HG03565 (cell line): Measurements from ENCODE around the gene SLCO2A1.
"Not testable (repeated sequence)": the region's sequence is repeated elsewhere in the genome, so short reads cannot be mapped to it uniquely, and the experiment has no call there.

Experiments used
- ATAC-seq: cut with Tn5 transposase; IDR thresholded peaks from one replicate; pipeline ENCODE4 v1.9.1; 2021; ENCODE audit warnings: mild to moderate bottlenecking, moderate library complexity; ENCODE audit not compliant: unreplicated experiment

Gene SLCO2A1

DNA sequence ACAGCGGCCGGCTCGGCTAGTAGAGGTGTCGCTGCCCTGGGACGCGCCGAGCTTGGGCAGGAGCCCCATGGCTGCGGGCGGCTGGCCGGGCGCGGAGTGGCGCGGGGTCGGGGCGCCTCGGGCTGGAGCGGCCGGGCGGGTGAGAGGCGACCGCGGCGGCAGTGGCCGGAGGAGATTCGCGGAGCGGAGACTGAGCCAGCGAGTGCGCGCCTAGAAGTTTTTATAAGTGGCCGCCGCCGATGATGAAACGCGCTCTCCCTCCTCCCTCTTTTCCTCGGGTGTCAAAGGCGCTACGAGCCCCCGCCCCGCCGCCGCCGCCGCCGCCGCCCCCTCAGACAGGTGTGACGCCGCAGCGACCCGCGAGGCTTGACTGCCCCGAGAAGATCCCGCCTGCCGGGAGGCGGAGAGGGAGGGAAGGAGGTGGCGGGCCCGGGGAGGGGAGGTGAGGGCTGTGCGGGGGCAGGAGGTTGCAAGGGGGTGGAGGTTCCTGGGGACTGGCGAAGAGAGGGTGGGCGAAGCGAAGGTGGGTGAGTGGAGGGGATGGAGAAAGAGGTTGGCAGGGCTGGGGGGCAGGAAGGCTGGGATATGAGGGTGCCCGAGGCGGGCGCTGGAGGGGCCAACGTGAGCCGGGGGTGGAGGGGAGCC lies at the start of gene SLCO2A1:
SLCO2A1 (minus strand) TSS at position 192 of the 645 bp plus-strand sequence; CDS start at position 69, 123 bp downstream.
- no peak for ATAC-seq

DNA sequence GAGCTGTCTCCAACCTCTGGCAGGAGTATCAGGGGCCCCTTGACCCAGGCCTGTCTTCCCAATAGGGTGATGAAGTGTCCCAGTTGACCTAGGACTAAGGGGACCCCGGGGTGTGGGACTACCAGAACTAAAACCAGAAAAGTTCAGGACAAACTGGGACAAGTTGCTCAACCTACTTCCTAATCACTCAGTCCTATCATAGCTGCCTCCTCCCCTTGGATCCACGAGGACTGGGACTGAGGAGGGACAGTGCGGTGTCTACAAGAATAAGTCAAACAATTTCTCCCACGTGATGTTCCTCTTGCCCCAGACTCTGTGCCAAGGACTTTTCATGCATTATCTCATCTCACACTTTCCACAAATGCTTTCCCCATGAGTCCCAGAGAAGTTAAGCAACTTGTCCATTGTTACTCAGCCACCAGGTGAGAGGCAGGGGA lies 49.4 kb upstream of the SLCO2A1 start:
- no peak for ATAC-seq

DNA sequence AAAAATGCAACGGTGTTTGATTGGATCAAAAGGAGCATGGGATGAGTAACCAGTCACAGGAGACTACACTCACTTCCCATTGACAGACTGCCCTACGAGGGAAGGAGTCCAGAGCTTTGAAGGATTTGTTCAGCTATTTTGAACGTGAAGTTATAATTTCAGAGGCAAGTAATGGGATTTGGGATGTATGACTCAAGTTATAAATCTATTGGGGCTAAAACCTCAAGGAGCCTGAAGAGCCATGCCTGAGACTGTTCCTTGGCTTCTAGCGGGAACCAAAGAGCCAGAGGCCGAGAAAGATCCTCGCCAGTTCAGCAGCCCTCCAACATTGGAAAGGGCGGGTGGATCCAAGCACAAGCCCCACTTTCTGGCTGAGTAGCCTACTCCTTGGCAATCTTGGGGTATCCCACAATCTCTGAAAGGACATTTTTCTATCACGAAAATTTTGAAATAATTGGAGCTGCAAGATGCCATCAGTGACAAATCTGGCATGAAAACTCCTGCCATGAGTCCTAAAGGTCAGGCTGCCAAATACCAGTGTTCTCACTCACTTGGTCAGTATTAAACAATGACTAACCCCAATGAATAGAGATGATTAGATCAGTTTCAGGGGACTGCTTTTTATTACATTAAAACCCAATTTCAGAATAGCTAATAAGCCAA lies 48.6 kb upstream of the SLCO2A1 start:
- ATAC-seq, result no peak

DNA sequence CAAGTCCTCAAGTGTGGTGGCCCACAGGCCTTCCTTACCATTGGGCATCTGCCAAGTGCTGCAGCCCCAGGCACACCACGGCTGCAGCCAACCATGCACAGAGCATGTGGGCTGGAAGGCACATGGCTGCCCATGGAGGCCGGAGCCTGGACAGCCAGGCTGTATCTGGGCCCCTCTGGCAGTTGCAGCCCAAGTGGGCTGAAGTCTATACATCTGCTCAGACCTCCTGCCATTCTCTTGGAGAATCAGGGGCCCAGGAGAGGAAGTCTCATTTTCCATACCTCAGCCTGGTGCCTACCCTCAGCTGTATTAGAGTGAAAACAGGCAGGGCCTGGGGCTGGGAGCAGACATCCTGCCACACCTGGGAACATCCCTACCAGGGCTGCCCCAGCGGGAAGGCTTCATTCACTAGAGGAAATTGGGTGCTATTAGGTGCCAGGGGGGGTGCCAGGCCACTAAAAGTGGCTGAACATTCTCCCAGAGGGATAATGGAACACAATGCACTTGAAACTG lies 48.0 kb upstream of the SLCO2A1 start:
- ATAC-seq, result no peak

DNA sequence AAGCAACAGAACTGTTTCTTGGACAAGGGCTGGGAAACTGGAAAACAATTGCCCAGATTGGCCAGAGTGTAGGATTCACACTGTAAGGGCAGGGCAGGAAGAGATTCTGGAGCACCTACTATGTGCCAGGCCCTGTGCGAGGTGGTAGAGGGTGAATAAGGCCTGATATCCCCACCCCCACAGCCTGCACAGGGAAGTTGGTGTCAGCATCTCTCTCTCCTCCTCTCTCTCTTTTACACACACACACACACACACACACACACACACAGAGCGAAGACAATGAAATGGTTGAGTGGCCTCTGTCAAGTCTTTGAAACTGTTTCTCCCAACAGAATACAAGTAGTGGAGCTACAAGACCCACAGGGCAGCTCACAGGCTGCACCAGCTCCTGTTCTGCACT lies 47.1 kb upstream of the SLCO2A1 start:
- ATAC-seq, result no peak

DNA sequence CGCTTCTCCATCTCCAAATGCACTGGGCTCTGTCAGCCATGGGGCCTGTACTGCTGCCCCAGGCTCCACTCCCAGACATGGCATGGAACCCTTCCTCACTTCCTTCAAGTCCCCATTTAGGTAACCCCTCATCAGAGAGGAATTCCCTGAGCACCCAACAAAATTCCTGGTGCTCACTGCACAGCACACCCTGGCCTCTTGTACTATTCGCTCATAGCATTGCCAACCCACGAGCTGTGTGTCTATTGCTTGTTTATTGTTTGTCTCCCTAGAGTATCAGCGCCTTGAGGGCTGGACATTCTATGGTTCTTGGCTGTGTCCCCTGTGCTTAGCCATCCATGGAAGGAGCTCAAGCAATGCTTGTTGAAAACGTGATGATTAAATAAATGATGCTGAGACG lies 46.1 kb upstream of the SLCO2A1 start:
- no peak for ATAC-seq

DNA sequence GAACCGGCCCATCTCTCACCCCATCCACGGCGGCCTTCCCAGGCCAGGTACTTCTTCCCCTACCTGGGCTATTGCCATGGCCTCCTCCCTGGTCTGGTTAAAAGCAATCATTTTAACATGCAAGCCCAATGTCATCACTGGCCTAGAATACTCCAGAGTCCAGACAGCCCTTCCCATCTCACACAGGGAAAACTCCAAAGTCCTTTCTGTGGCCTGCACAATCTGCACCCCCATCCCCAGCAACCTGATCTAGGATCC lies 45.8 kb upstream of the SLCO2A1 start:
- no peak for ATAC-seq

DNA sequence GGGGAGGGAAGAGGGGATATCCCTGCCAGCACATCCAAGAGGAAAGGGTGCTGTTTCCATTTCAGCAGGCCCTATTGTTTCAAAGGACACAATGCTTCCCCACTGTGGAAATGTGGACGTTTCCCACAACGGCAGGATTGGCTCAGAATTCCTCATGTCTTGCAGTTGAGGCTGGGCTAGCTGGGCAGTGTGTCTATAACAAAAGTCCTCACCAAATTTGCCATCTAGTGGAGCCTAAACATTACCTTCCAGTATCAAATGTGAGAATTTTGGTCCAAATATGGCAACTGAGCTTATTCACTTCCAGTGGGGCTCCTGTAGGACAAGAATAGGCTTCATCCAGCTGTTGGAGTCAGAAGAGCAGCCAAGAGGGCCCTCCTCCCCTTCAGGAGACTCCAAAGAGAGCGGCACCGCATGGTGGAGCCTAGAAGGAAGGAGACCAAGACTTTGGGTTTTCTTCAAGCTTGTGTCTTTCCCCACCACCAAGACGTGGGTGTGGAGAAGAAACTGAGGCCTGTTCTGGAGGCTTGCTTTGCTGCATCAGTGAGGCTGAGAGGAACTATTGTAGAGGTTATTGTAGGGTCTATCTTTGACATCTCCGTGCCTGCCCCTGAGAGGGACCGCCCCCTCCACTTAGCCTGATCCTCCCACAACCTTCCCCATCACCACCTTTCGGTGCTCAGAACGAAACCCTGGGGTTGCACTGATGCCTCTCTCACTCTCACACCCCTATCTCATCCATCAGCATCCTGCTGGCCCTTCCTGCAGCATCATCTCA lies 45.3 kb upstream of the SLCO2A1 start:
- ATAC-seq, result no peak

DNA sequence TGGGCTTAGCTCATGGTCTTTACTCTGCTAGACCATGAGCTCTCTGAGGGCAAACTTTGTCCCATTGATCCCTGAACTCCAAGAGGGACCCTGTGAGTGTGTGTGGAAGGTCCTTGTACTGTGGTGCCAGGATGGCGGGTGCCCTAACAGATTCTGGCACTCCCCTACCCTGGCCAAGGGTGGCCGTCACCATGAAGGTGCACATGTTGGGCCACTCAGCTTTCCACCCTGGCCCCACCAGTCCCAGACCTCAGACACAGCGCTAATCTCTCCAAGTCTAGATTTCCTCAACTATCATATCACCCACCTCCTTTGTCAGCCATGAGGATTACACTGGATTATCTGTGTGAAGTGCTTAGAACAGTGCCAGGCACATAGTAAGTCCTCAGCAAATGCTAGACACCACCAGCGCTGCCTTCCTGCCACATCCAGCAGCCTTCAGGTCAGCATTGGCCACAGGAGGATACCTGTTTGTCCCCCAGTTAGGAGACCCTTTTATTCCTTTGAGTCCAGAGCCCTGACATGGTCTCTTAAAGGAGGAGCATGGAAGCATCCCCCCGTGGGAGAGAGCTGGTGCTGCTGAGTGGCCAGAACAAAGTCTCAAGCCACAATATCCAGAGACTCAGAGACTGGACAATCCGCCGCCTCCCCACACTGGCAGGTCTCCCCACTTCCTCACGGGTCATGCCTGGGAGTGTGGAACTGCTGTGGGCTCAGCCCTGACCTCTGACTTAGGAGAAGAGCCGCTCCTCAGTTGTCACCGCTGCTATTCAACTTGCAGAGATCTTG lies 44.5 kb upstream of the SLCO2A1 start:
- no peak for ATAC-seq

DNA sequence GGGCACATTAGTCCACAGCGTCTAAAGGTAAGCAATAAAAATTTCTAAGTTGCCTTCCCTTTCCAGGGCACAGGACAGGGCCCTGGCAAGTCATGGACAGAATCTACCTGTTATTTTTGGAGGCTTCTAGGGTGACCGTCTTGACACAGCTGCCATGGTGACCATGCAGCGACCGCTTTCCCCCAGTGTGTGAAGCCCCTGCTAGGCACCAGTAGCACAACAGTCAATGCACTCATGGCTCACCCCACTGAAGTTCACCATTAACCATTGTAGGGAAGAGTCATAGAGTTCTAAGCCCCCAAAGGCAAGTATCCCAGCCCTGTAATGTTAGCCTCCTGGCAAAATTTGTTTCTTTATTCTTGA lies 43.8 kb upstream of the SLCO2A1 start:
- ATAC-seq, result no peak

DNA sequence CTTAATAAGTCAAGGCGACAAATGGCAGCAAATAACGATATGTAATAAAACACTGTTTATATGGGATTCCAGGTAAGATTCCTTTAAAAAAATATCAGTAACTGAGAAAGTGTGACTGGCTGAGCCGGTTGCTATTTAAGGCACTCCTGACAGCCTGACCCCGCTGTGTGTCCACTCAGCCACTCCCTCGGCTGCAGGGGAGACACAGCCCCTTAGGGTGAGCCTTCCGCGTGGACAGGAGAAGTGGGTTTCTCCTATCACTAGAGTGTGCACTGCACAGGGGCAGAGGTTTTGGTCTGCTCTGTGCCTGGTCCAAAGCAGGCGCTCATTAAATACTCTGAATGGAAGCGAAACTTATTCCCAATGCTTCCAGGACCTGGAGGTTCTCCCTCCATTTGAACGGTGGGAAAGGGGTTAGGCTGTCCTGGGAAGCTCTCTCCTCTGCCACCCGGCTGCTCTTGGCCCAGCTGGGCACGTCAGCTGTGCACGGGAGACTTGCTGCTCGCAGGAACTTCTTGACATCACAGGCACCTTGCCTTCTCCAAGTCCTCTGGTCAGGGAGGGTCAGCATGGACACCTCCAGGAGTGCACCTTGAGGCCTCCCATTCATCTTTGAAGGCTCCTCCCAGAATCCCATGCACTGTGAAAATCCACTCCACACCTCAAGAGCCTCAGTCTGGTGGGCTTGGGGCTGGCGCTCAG lies 43.3 kb upstream of the SLCO2A1 start:
- ATAC-seq, result no peak

DNA sequence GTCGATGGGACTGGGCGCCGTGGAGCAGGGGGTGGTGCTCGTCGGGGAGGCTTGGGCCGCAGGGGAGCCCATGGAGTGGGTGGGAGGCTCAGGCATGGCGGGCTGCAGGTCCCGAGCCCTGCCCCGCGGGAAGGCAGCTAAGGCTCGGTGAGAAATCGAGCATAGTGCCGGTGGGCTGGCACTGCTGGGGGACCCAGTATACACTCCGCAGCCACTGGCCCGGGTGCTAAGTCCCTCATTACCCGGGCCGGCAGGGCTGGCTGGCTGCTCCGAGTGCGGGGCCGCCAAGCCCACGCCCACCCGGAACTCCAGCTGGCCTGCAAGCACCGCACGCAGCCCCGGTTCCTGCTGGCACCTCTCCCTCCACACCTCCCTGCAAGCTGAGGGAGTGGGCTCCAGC lies 40.6 kb upstream of the SLCO2A1 start:
- ATAC-seq, result not testable (repeated sequence)

DNA sequence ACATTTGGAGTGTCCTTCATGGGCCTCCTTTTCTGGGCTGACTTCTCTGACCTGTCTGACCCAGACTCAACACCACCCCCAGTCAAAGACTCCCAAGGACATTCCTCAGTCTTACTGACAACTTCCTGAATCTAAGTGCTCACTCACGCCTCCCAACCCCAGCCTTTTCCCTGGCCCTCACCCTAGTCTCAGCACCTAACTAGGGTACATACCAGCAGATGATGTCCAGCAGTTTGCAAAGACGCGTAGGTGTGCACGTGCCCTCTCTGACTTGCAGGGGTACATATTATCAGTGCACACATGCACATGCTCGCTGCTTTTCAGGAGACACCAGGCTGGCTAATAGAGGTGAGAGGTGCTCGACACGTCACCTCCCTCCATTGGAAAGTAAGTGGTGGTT lies 38.7 kb upstream of the SLCO2A1 start:
- no peak for ATAC-seq

DNA sequence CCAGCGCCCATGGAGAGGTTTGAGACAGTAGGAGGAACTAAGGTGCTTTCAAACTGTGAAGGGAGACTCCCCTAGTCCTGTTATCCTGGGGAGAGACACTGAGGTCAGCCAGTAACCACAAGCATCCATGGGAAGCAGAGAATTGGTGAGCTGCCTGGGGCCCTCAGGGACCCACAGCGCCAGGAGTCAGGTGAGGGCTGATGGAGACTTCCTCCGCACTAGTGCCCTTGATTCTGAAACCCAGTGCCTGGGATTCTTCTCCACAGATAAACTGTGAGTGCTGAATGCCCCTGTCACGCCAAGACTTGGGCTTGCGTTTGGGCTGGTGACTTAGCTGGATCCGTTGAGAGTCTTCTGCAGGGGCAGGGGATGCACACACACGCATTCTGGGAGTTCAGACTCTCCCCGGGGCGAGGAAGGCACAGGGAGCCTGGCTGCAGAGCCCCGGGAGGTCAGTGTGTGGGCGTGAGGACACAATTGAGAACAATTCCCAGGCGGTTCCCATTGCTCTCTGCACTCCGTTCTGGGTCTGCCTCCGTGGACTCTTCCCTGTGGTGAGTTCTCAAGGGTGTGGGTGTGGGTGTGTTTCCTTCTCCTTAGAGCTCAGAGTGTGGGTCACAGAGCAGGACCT lies 37.9 kb upstream of the SLCO2A1 start:
- no peak for ATAC-seq

DNA sequence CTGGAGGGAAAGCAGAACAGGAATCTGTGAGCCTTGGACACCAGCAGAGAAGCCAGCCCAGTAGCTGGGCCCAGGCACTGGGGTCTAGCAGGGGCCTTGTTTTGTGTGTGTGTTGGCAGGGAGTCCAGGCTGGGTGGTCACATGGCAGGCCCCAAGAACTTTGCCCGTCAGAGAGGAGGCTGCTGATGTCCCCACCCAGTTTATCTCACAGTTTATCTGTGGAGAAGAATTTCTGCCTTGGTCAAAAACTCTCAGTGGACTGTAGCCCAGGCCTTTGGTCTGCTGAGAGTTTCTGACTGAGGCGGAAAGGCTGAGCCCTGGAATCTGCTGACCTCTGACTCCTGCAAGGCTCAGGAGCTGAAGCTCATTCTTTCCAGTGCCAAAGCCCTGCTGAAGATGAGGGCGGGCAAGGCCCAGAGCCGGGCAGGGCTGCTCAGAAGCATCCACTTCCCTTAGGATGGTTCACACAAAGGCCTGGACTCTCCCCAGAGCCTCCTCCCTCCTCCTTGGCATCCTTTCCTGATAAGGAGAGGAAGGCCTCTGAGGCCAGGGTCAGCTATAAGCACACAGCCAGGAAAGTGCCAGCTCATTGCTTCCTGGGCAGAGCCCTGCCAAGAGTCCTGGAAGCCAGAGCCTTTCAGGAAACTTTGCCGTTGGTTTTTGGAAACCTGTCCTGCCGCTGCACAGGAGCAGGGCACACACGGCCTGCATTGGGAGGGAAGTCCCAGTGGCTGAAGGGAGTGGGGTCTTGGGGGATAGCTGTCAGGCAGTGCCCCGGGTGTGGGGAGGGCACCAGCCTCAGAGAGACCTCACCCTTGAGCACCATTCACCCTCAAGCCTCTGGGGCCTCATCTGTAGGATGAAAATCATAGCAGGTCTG lies 37.2 kb upstream of the SLCO2A1 start:
- no peak for ATAC-seq

DNA sequence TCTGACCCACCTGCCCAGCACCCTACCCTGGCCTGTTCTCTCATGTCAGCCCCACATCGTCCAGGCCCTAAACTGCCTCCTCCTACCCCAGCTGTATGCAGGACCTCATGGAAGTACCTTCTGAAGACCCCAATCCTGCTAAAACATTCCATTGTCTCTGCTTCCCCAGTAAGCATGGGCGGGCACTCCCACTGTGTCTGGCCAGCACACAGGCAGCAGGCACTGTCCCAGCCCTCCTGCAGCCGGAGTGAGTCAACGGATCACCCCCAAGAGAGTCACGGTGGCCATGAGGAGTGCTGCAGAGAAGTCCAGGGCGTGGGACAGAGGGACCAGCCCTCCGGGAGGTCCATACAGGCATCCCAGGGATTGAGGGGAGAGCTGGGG lies 36.4 kb upstream of the SLCO2A1 start:
- no peak for ATAC-seq

DNA sequence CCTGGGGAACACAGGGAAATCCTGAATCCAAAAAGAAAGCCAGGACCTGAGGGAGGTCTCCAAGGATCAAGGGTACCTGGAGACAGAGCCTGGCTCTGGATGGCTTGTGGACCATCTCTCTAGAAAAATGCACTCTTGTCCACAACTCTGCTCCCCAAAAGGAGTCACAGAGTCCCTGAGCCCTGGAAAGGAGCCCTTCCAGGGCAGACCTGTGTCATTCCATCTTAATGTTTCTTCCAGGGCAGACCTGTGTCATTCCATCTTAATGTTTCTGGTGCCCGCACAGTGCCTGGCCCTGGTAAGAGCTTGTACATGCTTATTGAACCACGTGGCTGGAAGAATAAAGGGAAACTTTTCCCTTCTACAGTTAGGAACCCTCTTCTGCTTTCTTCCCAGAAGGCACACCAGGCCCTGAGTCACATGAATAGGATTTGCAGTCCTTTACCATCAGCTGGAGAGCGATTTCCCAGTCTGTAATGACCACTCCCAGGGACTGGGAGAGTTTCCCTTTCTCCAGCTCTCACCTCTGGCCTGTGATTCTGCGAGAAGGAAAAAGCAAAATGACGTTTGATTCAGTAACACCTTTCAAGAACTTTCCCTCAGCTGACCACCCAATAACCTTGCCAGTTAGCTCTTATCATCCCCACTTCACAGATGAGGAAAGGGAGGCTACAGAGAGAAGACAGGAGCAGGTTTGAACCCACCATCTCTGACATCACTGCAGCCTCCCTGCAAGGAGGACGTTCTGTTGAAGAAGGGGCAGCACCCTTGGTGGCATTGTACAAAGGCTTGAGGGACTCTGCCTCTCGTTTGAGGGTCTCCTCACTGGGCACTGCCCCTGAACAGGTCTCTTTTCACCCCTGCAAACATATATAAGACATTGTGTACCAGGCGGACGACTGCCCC lies 35.8 kb upstream of the SLCO2A1 start:
- no peak for ATAC-seq

DNA sequence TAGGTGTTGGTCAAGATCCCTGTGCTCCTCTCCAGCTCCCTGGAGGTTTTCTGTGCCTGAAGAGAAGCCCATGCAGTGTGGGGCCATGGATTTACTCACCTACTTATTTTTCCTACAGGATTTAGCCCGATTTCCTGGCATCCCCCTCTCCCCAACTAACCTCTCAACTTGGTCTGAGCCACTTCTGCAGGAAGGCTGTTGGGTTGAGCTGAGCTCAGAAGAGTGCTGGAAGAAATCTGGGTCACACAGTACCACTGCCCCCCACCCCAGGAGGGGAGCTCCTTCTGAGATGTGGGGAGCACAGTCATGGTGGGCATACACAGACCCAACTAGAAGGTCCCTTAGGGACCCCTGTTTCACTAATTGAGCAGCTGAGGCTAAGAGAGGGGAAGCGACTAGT lies 34.4 kb upstream of the SLCO2A1 start:
- ATAC-seq, result no peak
